HG02885 (cell line): Measurements from ENCODE around the gene SLK.

Experiments used
- ATAC-seq: cut with Tn5 transposase; IDR thresholded peaks from one replicate; pipeline ENCODE4 v1.9.1; 2021; ENCODE audit warnings: mild to moderate bottlenecking; ENCODE audit not compliant: unreplicated experiment, poor library complexity

Gene SLK

GRCh38 chr10:104045151-104046089, 78.5 kb downstream of the SLK start:
- ATAC-seq: no peak

GRCh38 chr10:104046651-104047050, 79.7 kb downstream of the SLK start:
- ATAC-seq: no peak

GRCh38 chr10:104049504-104050250, 82.7 kb downstream of the SLK start:
- no peak for ATAC-seq

- no peak for ATAC-seq
Measured at GRCh38 chr10:104052431-104052830, 85.5 kb downstream of the SLK start.

GRCh38 chr10:104053201-104053600, 86.3 kb downstream of the SLK start:
- no peak for ATAC-seq

- no peak for ATAC-seq
Measured at GRCh38 chr10:104054430-104054829, 87.5 kb downstream of the SLK start.

GRCh38 chr10:104056619-104057273, 89.8 kb downstream of the SLK start:
- no peak for ATAC-seq

- no peak for ATAC-seq
Measured at GRCh38 chr10:104057717-104058116, 90.8 kb downstream of the SLK start.

- ATAC-seq: no peak
Measured at GRCh38 chr10:104059364-104059763, 92.4 kb downstream of the SLK start.

- no peak for ATAC-seq
Measured at GRCh38 chr10:104061196-104061595, 94.3 kb downstream of the SLK start.

GRCh38 chr10:104065748-104066147, 98.8 kb downstream of the SLK start:
- no peak for ATAC-seq

GRCh38 chr10:104066945-104067344, 100.0 kb downstream of the SLK start:
- no peak for ATAC-seq

- no peak for ATAC-seq
Measured at GRCh38 chr10:104067525-104067924, 100.6 kb downstream of the SLK start.

- no peak for ATAC-seq
Measured at GRCh38 chr10:104069613-104070012, 102.7 kb downstream of the SLK start.

- ATAC-seq: no peak
Measured at GRCh38 chr10:104072786-104073185, 105.8 kb downstream of the SLK start.

- ATAC-seq: no peak
Measured at GRCh38 chr10:104074505-104074904, 107.6 kb downstream of the SLK start.

- ATAC-seq: no peak
Measured at GRCh38 chr10:104076743-104077160, 109.8 kb downstream of the SLK start.

- ATAC-seq: no peak
Measured at GRCh38 chr10:104077247-104077646, 110.3 kb downstream of the SLK start.

- ATAC-seq: no peak
Measured at GRCh38 chr10:104077663-104078151, 110.8 kb downstream of the SLK start.
